DLD1 (cell line): ENCODE data around the gene RHOJ.

ENCODE experiments used
- in situ Hi-C: cut with HindIII; loops from 2 replicates; pipeline ENCODE4 v1.10.0; 2017; ENCODE audit warnings: low sequenced_read_pairs

The RHOJ gene

GRCh38 chr14:63205044-63205575, 867 bp downstream of the RHOJ start:
- in situ Hi-C loops, result no loop called here

GRCh38 chr14:63205866-63206265, 1.6 kb downstream of the RHOJ start:
- in situ Hi-C loops, result no loop called here

- in situ Hi-C loops, result no loop called here
These were observed 4.9 kb downstream of the RHOJ start for GRCh38 chr14:63209160-63209559.

- in situ Hi-C loops, result no loop called here
These were observed 6.6 kb downstream of the RHOJ start for GRCh38 chr14:63210812-63211211.

- in situ Hi-C loops, result no loop called here
These were observed 8.0 kb downstream of the RHOJ start for GRCh38 chr14:63212209-63212608.

GRCh38 chr14:63212776-63213500, 8.7 kb downstream of the RHOJ start:
- in situ Hi-C loops, result no loop called here

- in situ Hi-C loops, result no loop called here
These were observed 10.4 kb downstream of the RHOJ start for GRCh38 chr14:63214417-63215196.

GRCh38 chr14:63220526-63220925, 16.3 kb downstream of the RHOJ start:
- in situ Hi-C loops, result no loop called here

- in situ Hi-C loops, result no loop called here
These were observed 19.4 kb downstream of the RHOJ start for GRCh38 chr14:63223596-63223995.

- in situ Hi-C loops, result no loop called here
These were observed 20.0 kb downstream of the RHOJ start for GRCh38 chr14:63224196-63224595.

- in situ Hi-C loops, result no loop called here
These were observed 24.0 kb downstream of the RHOJ start for GRCh38 chr14:63228217-63228616.

- in situ Hi-C loops, result no loop called here
These were observed 25.3 kb downstream of the RHOJ start for GRCh38 chr14:63229330-63230059.

- in situ Hi-C loops, result no loop called here
These were observed 27.5 kb downstream of the RHOJ start for GRCh38 chr14:63231766-63232165.

- in situ Hi-C loops, result no loop called here
These were observed 33.5 kb downstream of the RHOJ start for GRCh38 chr14:63237791-63238190.

- in situ Hi-C loops, result no loop called here
These were observed 36.0 kb downstream of the RHOJ start for GRCh38 chr14:63240221-63240620.

- in situ Hi-C loops, result no loop called here
These were observed 36.9 kb downstream of the RHOJ start for GRCh38 chr14:63241096-63241495.

- in situ Hi-C loops, result no loop called here
These were observed 39.4 kb downstream of the RHOJ start for GRCh38 chr14:63243646-63244045.

GRCh38 chr14:63245893-63246292, 41.6 kb downstream of the RHOJ start:
- in situ Hi-C loops, result no loop called here

GRCh38 chr14:63248211-63248610, 44.0 kb downstream of the RHOJ start:
- in situ Hi-C loops, result no loop called here

- in situ Hi-C loops, result no loop called here
These were observed 44.8 kb downstream of the RHOJ start for GRCh38 chr14:63249092-63249491.

GRCh38 chr14:63257299-63257698, 53.1 kb downstream of the RHOJ start:
- in situ Hi-C loops, result no loop called here
